ENCODE results near the gene CATSPER4. TPM values are rescaled to one million over a fixed set of nuclear protein-coding genes. Genes with fewer than 3 reads are reported as not detected.

The CATSPER4 gene
- total and polyA plus RNA-seq, 2 of the 8 experiments (the other 6 are each of a cell fraction or from before 2014, with no cell fraction given), result 0.65 to 0.83 TPM

DNA sequence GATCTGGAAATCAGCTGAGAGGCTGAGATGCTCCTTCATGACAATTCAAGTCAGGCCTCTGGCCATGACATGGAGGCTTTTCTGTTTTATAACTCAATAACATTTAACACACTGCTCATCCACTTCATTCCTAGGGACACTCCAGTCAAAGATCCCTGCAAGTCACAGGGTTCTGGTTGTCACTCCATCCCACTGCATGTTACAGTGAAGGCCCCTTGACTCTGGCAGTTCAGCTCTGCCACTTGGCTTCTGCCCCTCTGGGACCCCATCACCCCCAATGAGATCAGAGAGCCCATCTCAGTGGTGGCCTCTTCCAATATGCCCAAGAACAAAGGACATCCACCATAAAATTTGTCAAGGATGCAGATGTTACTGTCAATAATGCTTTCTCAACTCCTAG is 41.5 kb upstream of the CATSPER4 start (continued):
- TF ChIP-seq, protein P1, sequence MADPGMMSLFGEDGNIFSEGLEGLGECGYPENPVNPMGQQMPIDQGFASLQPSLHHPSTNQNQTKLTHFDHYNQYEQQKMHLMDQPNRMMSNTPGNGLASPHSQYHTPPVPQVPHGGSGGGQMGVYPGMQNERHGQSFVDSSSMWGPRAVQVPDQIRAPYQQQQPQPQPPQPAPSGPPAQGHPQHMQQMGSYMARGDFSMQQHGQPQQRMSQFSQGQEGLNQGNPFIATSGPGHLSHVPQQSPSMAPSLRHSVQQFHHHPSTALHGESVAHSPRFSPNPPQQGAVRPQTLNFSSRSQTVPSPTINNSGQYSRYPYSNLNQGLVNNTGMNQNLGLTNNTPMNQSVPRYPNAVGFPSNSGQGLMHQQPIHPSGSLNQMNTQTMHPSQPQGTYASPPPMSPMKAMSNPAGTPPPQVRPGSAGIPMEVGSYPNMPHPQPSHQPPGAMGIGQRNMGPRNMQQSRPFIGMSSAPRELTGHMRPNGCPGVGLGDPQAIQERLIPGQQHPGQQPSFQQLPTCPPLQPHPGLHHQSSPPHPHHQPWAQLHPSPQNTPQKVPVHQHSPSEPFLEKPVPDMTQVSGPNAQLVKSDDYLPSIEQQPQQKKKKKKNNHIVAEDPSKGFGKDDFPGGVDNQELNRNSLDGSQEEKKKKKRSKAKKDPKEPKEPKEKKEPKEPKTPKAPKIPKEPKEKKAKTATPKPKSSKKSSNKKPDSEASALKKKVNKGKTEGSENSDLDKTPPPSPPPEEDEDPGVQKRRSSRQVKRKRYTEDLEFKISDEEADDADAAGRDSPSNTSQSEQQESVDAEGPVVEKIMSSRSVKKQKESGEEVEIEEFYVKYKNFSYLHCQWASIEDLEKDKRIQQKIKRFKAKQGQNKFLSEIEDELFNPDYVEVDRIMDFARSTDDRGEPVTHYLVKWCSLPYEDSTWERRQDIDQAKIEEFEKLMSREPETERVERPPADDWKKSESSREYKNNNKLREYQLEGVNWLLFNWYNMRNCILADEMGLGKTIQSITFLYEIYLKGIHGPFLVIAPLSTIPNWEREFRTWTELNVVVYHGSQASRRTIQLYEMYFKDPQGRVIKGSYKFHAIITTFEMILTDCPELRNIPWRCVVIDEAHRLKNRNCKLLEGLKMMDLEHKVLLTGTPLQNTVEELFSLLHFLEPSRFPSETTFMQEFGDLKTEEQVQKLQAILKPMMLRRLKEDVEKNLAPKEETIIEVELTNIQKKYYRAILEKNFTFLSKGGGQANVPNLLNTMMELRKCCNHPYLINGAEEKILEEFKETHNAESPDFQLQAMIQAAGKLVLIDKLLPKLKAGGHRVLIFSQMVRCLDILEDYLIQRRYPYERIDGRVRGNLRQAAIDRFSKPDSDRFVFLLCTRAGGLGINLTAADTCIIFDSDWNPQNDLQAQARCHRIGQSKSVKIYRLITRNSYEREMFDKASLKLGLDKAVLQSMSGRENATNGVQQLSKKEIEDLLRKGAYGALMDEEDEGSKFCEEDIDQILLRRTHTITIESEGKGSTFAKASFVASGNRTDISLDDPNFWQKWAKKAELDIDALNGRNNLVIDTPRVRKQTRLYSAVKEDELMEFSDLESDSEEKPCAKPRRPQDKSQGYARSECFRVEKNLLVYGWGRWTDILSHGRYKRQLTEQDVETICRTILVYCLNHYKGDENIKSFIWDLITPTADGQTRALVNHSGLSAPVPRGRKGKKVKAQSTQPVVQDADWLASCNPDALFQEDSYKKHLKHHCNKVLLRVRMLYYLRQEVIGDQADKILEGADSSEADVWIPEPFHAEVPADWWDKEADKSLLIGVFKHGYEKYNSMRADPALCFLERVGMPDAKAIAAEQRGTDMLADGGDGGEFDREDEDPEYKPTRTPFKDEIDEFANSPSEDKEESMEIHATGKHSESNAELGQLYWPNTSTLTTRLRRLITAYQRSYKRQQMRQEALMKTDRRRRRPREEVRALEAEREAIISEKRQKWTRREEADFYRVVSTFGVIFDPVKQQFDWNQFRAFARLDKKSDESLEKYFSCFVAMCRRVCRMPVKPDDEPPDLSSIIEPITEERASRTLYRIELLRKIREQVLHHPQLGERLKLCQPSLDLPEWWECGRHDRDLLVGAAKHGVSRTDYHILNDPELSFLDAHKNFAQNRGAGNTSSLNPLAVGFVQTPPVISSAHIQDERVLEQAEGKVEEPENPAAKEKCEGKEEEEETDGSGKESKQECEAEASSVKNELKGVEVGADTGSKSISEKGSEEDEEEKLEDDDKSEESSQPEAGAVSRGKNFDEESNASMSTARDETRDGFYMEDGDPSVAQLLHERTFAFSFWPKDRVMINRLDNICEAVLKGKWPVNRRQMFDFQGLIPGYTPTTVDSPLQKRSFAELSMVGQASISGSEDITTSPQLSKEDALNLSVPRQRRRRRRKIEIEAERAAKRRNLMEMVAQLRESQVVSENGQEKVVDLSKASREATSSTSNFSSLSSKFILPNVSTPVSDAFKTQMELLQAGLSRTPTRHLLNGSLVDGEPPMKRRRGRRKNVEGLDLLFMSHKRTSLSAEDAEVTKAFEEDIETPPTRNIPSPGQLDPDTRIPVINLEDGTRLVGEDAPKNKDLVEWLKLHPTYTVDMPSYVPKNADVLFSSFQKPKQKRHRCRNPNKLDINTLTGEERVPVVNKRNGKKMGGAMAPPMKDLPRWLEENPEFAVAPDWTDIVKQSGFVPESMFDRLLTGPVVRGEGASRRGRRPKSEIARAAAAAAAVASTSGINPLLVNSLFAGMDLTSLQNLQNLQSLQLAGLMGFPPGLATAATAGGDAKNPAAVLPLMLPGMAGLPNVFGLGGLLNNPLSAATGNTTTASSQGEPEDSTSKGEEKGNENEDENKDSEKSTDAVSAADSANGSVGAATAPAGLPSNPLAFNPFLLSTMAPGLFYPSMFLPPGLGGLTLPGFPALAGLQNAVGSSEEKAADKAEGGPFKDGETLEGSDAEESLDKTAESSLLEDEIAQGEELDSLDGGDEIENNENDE (IDR thresholded peaks at IDR 0.05; ENCODE audit: insufficient replicate concordance, low read length), result no peak
- TF ChIP-seq NANOG (IDR thresholded peaks at IDR 0.05; ENCODE audit: insufficient read depth, low read depth, low read length, poor library complexity, severe bottlenecking), result no peak
- no peak for TF ChIP-seq CEBPB (IDR thresholded peaks at IDR 0.05; ENCODE audit: low read depth, low read length)
- no peak for TF ChIP-seq GTF2F1 (IDR thresholded peaks at IDR 0.05; ENCODE audit: borderline replicate concordance, low read depth, low read length)
- no peak for TF ChIP-seq SP2 (IDR thresholded peaks at IDR 0.05; ENCODE audit: low read length)
- TF ChIP-seq KDM5A (IDR thresholded peaks at IDR 0.05; ENCODE audit: low read length), result no peak
- no peak for TF ChIP-seq CTCF (IDR thresholded peaks at IDR 0.05; ENCODE audit: control extremely low read depth in 1 of 3, insufficient read depth in 1 of 3, low read depth in 1 of 3, low read length in 3 of 3)
- no peak for TF ChIP-seq RXRA (IDR thresholded peaks at IDR 0.05; ENCODE audit: insufficient read depth, low read depth, low read length)
- TF ChIP-seq TCF12 (IDR thresholded peaks at IDR 0.05; ENCODE audit: low read depth, low read length), result no peak
- TF ChIP-seq BCL11A (IDR thresholded peaks at IDR 0.05; ENCODE audit: low read depth in 2 of 2, low read length in 2 of 2), result no peak

Measured in H1 (cell line).